ENCODE data around the gene FHAD1.

DNA sequence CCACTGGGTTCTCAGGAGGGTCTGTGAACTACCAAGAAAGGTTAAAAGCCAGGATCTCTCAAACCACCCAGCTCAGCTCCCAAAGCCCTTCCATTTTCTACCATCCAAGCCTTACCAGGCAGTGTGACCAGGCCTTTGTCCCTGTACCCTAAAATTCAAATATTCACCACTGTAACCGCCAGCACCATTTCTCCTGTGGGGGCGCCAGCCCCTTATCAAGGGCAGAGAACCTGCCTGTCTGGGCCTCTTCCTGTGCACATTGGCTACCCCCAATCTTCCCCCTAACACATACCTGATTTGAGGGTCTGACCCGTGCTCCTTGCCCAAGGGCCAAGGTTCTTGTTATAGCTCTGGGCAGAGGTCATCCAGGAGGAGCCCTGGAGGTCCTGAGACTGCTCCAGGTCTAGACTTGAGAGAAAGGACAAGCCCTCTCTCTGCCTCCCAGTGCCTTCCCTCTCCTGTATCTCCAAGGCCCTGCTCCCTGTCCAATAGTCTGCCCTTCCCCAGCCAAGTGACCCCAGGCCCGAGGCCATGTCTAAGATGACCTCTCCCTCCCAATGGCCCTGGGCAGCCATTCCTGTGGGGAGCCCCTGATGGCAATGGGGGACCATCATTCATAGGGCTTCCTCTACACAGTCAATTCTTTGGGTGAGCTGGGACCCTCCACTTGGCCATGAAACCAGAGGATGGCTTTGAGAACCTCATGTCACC, 78.5 kb downstream of the FHAD1 start:
- TF ChIP-seq, protein P1, sequence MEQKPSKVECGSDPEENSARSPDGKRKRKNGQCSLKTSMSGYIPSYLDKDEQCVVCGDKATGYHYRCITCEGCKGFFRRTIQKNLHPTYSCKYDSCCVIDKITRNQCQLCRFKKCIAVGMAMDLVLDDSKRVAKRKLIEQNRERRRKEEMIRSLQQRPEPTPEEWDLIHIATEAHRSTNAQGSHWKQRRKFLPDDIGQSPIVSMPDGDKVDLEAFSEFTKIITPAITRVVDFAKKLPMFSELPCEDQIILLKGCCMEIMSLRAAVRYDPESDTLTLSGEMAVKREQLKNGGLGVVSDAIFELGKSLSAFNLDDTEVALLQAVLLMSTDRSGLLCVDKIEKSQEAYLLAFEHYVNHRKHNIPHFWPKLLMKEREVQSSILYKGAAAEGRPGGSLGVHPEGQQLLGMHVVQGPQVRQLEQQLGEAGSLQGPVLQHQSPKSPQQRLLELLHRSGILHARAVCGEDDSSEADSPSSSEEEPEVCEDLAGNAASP (IDR thresholded peaks at IDR 0.05) = no peak
- TF ChIP-seq FOXK1 (CRISPR knock-in tag; IDR thresholded peaks at IDR 0.05; ENCODE audit: borderline replicate concordance) (no peak), CTCF (IDR thresholded peaks at IDR 0.05 in 2 of 3, conservative IDR thresholded peaks at IDR 0.05 in 1 of 3; ENCODE audit: insufficient read depth in 2 of 3, low read depth in 1 of 3, low read length in 3 of 3) (peak in 2 of 3 experiments; percentile 37 to 47; a peak in 4 of 6 replicates), CREB1 (IDR thresholded peaks at IDR 0.05) (no peak), CREB1 (CRISPR knock-in tag; IDR thresholded peaks at IDR 0.05) (no peak), ESRRA (IDR thresholded peaks at IDR 0.05; ENCODE audit: borderline replicate concordance, low read depth) (no peak), EP300 (IDR thresholded peaks at IDR 0.05; ENCODE audit: low read length) (no peak), ZNF121 (CRISPR knock-in tag; conservative IDR thresholded peaks at IDR 0.05) (no peak), ZSCAN29 (IDR thresholded peaks at IDR 0.05) (no peak), PHF8 (IDR thresholded peaks at IDR 0.05; ENCODE audit: borderline replicate concordance, low read length) (no peak)

Measured in K562 (cell line).